H9 (cell line): ENCODE results near the gene SLC9A5. TPM values are rescaled to one million over a fixed set of nuclear protein-coding genes. Genes with fewer than 3 reads are reported as not detected.

Source experiments
- DNase-seq: peaks from one replicate; pipeline ENCODE4 v3.0.0-alpha.2; 2017
- H2AFZ ChIP-seq: one replicate; pipeline ENCODE4 v1.6.1; 2013; ENCODE audit warnings: mild to moderate bottlenecking, low read length, control low read depth, moderate library complexity
- H2AK5ac ChIP-seq: 2 replicates; pipeline ENCODE4 v1.6.1; 2013; ENCODE audit warnings: low read length, control low read depth, mixed read lengths; ENCODE audit not compliant: insufficient read length
- H2BK120ac ChIP-seq: one replicate; pipeline ENCODE4 v1.6.1; 2013; ENCODE audit warnings: low read depth, mild to moderate bottlenecking, low read length, control low read depth, inconsistent platforms; ENCODE audit not compliant: poor library complexity, severe bottlenecking
- H2BK12ac ChIP-seq: 2 replicates; pipeline ENCODE4 v1.6.1; 2013; ENCODE audit warnings: low read length, control low read depth, mixed read lengths, low read depth; ENCODE audit not compliant: insufficient read length
- H2BK15ac ChIP-seq: 2 replicates; pipeline ENCODE4 v1.6.1; 2013; ENCODE audit warnings: low read depth, low read length, control low read depth
- H2BK20ac ChIP-seq: one replicate; pipeline ENCODE4 v1.6.1; 2013; ENCODE audit warnings: low read depth, mild to moderate bottlenecking, low read length, control low read depth, inconsistent platforms; ENCODE audit not compliant: poor library complexity, severe bottlenecking
- H2BK5ac ChIP-seq: 2 replicates; pipeline ENCODE4 v1.6.1; 2013; ENCODE audit warnings: low read length, control low read depth, mixed read lengths; ENCODE audit not compliant: insufficient read length
- H3K14ac ChIP-seq: 2 replicates; pipeline ENCODE4 v1.6.1; 2013; ENCODE audit warnings: low read length, control low read depth; ENCODE audit not compliant: insufficient read depth
- H3K18ac ChIP-seq: 2 replicates; pipeline ENCODE4 v1.6.1; 2013; ENCODE audit warnings: low read depth, mild to moderate bottlenecking, mixed read lengths, low read length, control low read depth; ENCODE audit not compliant: insufficient read length
- H3K23ac ChIP-seq: 2 replicates; pipeline ENCODE4 v1.6.1; 2013; ENCODE audit warnings: low read length, control low read depth, mixed read lengths, low read depth; ENCODE audit not compliant: insufficient read length
- H3K23me2 ChIP-seq: 2 replicates; pipeline ENCODE4 v1.6.1; 2013; ENCODE audit warnings: low read depth, mild to moderate bottlenecking, mixed read lengths, low read length, control low read depth; ENCODE audit not compliant: insufficient read length, poor library complexity, severe bottlenecking
- H3K27ac ChIP-seq: 2 replicates; pipeline ENCODE4 v1.5.1; 2013; ENCODE audit warnings: low read length, control low read depth, mixed read lengths, low read depth; ENCODE audit not compliant: insufficient read length
- H3K27me3 ChIP-seq: 2 replicates; pipeline ENCODE4 v1.6.1; 2013; ENCODE audit warnings: low read length, control low read depth, inconsistent platforms; ENCODE audit not compliant: insufficient read depth
- H3K4ac ChIP-seq: 2 replicates; pipeline ENCODE4 v1.6.1; 2013; ENCODE audit warnings: low read depth, mild to moderate bottlenecking, control low read depth, inconsistent platforms, low read length, moderate library complexity
- H3K4me1 ChIP-seq: 2 replicates; pipeline ENCODE4 v1.6.1; 2013; ENCODE audit warnings: low read length, control low read depth, inconsistent platforms; ENCODE audit not compliant: insufficient read depth
- H3K4me2 ChIP-seq: 2 replicates; pipeline ENCODE4 v1.6.1; 2013; ENCODE audit warnings: low read length, control low read depth, mixed read lengths; ENCODE audit not compliant: insufficient read length, insufficient read depth
- H3K56ac ChIP-seq: 2 replicates; pipeline ENCODE4 v1.6.1; 2013; ENCODE audit warnings: low read depth, mild to moderate bottlenecking, mixed read lengths, low read length, control low read depth; ENCODE audit not compliant: insufficient read length
- H3K79me1 ChIP-seq: 2 replicates; pipeline ENCODE4 v1.6.1; 2013; ENCODE audit warnings: low read depth, mild to moderate bottlenecking, moderate library complexity, low read length, control low read depth, inconsistent platforms; ENCODE audit not compliant: insufficient read depth, poor library complexity, severe bottlenecking
- H3K79me2 ChIP-seq: 2 replicates; pipeline ENCODE4 v1.6.1; 2013; ENCODE audit warnings: low read length, control low read depth, inconsistent platforms; ENCODE audit not compliant: insufficient read depth
- H3K9ac ChIP-seq: 2 replicates; pipeline ENCODE4 v1.6.1; 2013; ENCODE audit warnings: low read length, control low read depth, mixed read lengths; ENCODE audit not compliant: insufficient read length; ENCODE audit errors: extremely low read depth
- H3K9me3 ChIP-seq: one replicate; pipeline ENCODE4 v1.6.1; 2013; ENCODE audit warnings: low read depth, low read length, inconsistent platforms; ENCODE audit not compliant: control insufficient read depth
- H3T11ph ChIP-seq: one replicate; pipeline ENCODE4 v1.6.1; 2013; ENCODE audit warnings: mild to moderate bottlenecking, low read length, control low read depth, inconsistent platforms
- H4K20me1 ChIP-seq: one replicate; pipeline ENCODE4 v1.6.1; 2013; ENCODE audit not compliant: control insufficient read depth, insufficient read length, insufficient read depth
- H4K5ac ChIP-seq: 2 replicates; pipeline ENCODE4 v1.6.1; 2013; ENCODE audit warnings: low read depth, mild to moderate bottlenecking, mixed read lengths, low read length, control low read depth; ENCODE audit not compliant: insufficient read length
- H4K8ac ChIP-seq: replicated peaks from 2 replicates; pipeline ENCODE4 v1.6.1; 2013; ENCODE audit warnings: low read length, control low read depth, mixed read lengths, low read depth; ENCODE audit not compliant: insufficient read length
- H4K91ac ChIP-seq: 2 replicates; pipeline ENCODE4 v1.6.1; 2013; ENCODE audit warnings: low read depth, mild to moderate bottlenecking, moderate library complexity, mixed read lengths, low read length, control low read depth; ENCODE audit not compliant: insufficient read length
- H3K27ac Mint-ChIP-seq, 3 experiments: 2 replicates in 2 of 3; 3 replicates in 1 of 3; pipeline ENCODE4 v1.8.0; 2020 to 2021; ENCODE audit warnings: mixed read lengths in 3 of 3, mild to moderate bottlenecking in 1 of 3, moderate library complexity in 1 of 3
- H3K27me3 Mint-ChIP-seq: 2 replicates; pipeline ENCODE4 v1.8.0; 2021; ENCODE audit warnings: low read depth, mild to moderate bottlenecking, moderate library complexity, mixed read lengths
- H3K36me3 Mint-ChIP-seq, 3 experiments: 2 replicates in 2 of 3; 3 replicates in 1 of 3; pipeline ENCODE4 v1.8.0; 2020 to 2021; ENCODE audit warnings: low read depth in 3 of 3, mixed read lengths in 3 of 3; ENCODE audit not compliant: insufficient read depth in 1 of 3
- H3K4me1 Mint-ChIP-seq, 2 experiments: 2 replicates each; pipeline ENCODE4 v1.8.0; 2020; ENCODE audit warnings: mixed read lengths in 2 of 2
- H3K4me3 Mint-ChIP-seq, 2 experiments: 2 replicates in 1 of 2; 3 replicates in 1 of 2; pipeline ENCODE4 v1.8.0; 2020 to 2021; ENCODE audit warnings: mild to moderate bottlenecking in 2 of 2, mixed read lengths in 2 of 2, moderate library complexity in 1 of 2
- H3K9me3 Mint-ChIP-seq, 2 experiments: 2 replicates in 1 of 2; 3 replicates in 1 of 2; pipeline ENCODE4 v1.8.0; 2020; ENCODE audit warnings: mild to moderate bottlenecking in 2 of 2, mixed read lengths in 2 of 2, moderate library complexity in 1 of 2
- WGBS: extraction: QIAGEN DNeasy Blood & Tissue Kit; methylation state at CpG from one replicate; pipeline ENCODE4 v1.1.7; 2013; ENCODE audit warnings: missing lambda C conversion rate, low lambda C conversion rate, mixed read lengths; ENCODE audit not compliant: insufficient read length; ENCODE audit errors: extremely low coverage; 5-methylcytosine and 5-hydroxymethylcytosine counted together
- total RNA-seq: library from RNA; stranded (reverse); gene quantifications from 2 replicates; pipeline ENCODE4 v1.2.1, GENCODE V29; 2021
- TF ChIP-seq, protein P1 (sequence below): fragments of 200-600 bp; sonication (generic); conservative IDR thresholded peaks from 3 replicates; pipeline ENCODE4 v1.8.0; 2021; ENCODE audit warnings: antibody characterized with exemption, mild to moderate bottlenecking

Gene SLC9A5
- total RNA-seq, 1 experiment from 2014 or later: 9.1 TPM

DNA sequence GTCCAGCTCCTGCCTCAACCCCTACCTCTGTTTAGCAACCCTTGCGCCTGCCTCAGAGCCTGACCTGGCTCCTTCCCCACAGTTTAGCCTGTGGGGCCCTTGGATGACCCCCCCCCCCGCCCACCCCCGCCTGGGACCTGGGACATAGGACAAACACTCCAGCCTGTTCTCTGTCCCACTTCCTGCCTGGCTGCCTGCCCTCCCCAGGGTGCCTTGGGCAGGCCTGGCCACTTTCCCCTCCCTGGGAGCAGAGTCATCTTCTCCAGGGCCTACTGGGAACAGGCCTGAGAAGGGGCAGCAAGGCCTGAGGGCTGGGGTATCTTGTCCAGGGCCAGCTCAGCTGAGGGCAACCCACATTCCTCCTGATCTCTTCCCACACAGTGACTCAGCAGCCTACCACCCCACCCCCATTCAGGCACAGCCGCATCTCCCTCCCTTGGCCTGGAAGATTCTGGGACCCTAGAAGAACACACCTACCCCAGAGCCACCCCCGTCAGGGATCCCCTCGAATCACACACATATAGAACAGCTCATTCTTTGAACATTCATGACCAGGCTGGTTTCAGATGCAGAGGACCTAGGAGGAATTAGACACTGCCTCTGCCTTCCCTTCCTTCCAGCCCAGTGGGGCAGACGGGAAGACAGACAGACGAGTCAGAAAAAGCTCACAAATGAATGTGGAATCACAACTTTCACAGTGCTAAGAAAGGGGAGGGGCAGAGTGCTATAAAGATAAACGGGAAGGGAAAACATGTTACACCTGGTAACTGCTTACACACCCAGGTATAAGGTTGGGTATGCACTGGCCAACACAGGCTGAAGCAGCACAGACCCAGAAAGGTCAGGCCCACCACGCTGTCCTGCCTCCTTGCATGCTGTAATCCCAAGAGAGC is 7.5 kb upstream of the SLC9A5 start:
- Histone ChIP-seq H3T11ph (no peak overlapping the region), H3K4me1 (peaks cover 11% of the 10 kb centered on the region; the same call in 1 of the 2 replicates), H3K79me1 (peaks cover 4% of the 10 kb centered on the region), H3K23ac (no peak overlapping the region), H2BK15ac (no peak overlapping the region), H2BK12ac (no peak overlapping the region), H2BK20ac (no peak overlapping the region), H3K79me2 (no peaks in the 10 kb centered on the region; the same call in 1 of the 2 replicates), H3K4me2 (no peak overlapping the region), H2AFZ (no peak overlapping the region), H4K20me1 (peaks cover 3% of the 10 kb centered on the region), H3K9me3 (no peaks in the 10 kb centered on the region), H3K27ac (peak overlapping the region; percentile 30), H3K9ac (no peak overlapping the region), H3K4ac (no peak overlapping the region; the same call in 1 of the 2 replicates), H4K91ac (no peak overlapping the region), H3K18ac (peak overlapping the region; percentile 46), H4K8ac (no peak overlapping the region), H3K27me3 (no peaks in the 10 kb centered on the region), H3K23me2 (peaks cover 5% of the 10 kb centered on the region), H4K5ac (no peak overlapping the region), H3K56ac (no peak overlapping the region), H2BK5ac (peak overlapping the region; percentile 44), H3K14ac (no peak overlapping the region; the same call in none of the 2 replicates), H2AK5ac (no peak overlapping the region), H2BK120ac (no peak overlapping the region)
- peak overlapping the region in 1 of 2 experiments; percentile 63; a peak in 1 of 5 replicates for H3K4me3 Mint-ChIP-seq
- WGBS: no CpG with 5 or more reads among the region's 10 CpGs
- H3K9me3 Mint-ChIP-seq: no peaks in the 10 kb centered on the region
- DNase-seq: peak; percentile 42
- TF ChIP-seq, protein P1, sequence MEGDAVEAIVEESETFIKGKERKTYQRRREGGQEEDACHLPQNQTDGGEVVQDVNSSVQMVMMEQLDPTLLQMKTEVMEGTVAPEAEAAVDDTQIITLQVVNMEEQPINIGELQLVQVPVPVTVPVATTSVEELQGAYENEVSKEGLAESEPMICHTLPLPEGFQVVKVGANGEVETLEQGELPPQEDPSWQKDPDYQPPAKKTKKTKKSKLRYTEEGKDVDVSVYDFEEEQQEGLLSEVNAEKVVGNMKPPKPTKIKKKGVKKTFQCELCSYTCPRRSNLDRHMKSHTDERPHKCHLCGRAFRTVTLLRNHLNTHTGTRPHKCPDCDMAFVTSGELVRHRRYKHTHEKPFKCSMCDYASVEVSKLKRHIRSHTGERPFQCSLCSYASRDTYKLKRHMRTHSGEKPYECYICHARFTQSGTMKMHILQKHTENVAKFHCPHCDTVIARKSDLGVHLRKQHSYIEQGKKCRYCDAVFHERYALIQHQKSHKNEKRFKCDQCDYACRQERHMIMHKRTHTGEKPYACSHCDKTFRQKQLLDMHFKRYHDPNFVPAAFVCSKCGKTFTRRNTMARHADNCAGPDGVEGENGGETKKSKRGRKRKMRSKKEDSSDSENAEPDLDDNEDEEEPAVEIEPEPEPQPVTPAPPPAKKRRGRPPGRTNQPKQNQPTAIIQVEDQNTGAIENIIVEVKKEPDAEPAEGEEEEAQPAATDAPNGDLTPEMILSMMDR: no peak
- H3K27me3 Mint-ChIP-seq: no peaks in the 10 kb centered on the region; the same call in 1 of the 2 replicates
- H3K4me1 Mint-ChIP-seq: peaks cover 28 to 31% of the 10 kb centered on the region in 2 experiments
- H3K36me3 Mint-ChIP-seq: peaks cover 10 to 36% (median 22%) of the 10 kb centered on the region in 3 experiments
- H3K27ac Mint-ChIP-seq: peak overlapping the region; percentile 62 to 97 (median 87); a peak in 6 of 7 replicates
